Activated T-cell treated with anti-CD3 and anti-CD28 coated beads, Interleukin-2, amount 50 U/mL, for 24 hours (primary cell): Measurements from ENCODE around the gene ENOPH1.
"Not testable (repeated sequence)": the region's sequence is repeated elsewhere in the genome, so short reads cannot be mapped to it uniquely, and the experiment has no call there.

Experiments used
- DNase-seq: peaks from one replicate; pipeline ENCODE4 v3.0.0-alpha.2; 2020
- H3K27ac Mint-ChIP-seq: 2 replicates; pipeline ENCODE4 v1.8.0; 2020; ENCODE audit warnings: mild to moderate bottlenecking, mixed read lengths
- H3K27me3 Mint-ChIP-seq: 2 replicates; pipeline ENCODE4 v1.8.0; 2020; ENCODE audit warnings: mixed read lengths
- H3K36me3 Mint-ChIP-seq: 2 replicates; pipeline ENCODE4 v1.8.0; 2020; ENCODE audit warnings: low read depth, mixed read lengths
- H3K4me1 Mint-ChIP-seq: 2 replicates; pipeline ENCODE4 v1.8.0; 2020; ENCODE audit warnings: low read depth, mixed read lengths
- H3K4me3 Mint-ChIP-seq: 2 replicates; pipeline ENCODE4 v1.8.0; 2020; ENCODE audit warnings: mild to moderate bottlenecking, moderate library complexity, mixed read lengths
- H3K9me3 Mint-ChIP-seq: 2 replicates; pipeline ENCODE4 v1.8.0; 2020; ENCODE audit warnings: mixed read lengths

The ENOPH1 gene

DNA sequence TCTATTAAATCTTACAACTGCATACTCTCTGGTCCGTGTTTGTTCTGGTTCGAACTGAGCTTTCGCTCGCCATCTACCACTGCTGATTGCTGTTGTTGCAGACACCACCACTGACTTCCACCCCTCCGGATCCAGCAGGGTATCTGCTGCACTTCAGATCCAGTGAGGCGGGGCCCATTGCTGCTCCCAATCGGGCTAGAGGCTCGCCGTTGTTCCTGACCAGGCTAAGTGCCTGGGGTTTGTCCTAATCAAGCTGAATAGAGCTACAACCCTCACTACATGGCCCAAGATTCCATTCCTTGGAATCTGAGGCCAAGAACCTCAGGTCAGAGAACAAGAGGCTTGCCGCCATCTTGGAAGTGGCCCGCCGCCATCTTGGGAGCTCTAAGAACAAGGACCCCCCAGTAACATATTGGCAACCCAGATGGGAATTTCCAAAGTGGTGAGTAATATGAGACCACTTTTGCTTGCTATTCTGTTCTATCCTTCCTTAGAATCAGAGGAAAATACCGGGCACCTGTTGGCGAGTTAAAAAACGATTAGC lies 43.3 kb downstream of the ENOPH1 start:
- Mint-ChIP-seq H3K4me1 (no peaks in the 10 kb centered on the region), H3K27me3 (no peaks in the 10 kb centered on the region), H3K36me3 (peaks cover 35% of the 10 kb centered on the region), H3K4me3 (no peak overlapping the region), H3K9me3 (no peaks in the 10 kb centered on the region), H3K27ac (no peak overlapping the region)
- no peak for DNase-seq

DNA sequence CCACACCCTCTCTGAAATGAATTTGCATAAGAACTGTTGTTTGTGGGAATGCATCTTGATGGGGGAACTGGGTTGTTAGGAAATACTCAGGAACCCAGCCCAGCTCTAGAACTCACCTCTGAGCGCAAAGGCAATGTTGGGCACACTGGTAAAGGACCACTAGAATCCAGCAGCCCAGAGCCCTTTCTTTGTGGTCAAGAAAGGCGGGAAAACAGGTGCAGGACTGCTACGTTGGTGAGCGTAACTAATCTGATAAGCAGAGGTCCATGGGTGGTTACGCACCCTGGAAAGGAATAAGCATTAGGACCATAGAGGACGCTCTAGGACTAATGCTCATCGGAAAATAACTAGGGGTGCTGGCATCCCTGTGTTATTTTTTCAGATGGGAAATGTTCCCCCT lies 45.5 kb downstream of the ENOPH1 start:
- H3K27ac Mint-ChIP-seq, H3K4me1 Mint-ChIP-seq, DNase-seq, H3K9me3 Mint-ChIP-seq, H3K27me3 Mint-ChIP-seq, H3K4me3 Mint-ChIP-seq: not testable (repeated sequence)
- H3K36me3 Mint-ChIP-seq = peaks cover 39% of the 10 kb centered on the region

DNA sequence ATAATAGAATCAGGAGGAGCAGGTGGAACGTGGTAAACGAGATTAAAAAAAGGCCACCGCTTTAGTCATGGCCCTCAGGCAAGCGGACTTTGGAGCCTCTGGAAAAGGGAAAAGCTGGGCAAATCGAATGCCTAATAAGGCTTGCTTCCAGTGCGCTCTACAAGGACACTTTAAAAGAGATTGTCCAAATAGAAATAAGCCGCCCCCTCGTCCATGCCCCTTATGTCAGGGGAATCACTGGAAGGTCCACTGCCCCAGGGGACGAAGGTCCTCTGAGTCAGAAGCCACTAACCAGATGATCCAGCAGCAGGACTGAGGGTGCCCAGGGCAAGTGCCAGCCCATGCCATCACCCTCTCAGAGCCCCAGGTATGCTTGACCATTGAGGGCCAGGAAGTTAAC lies 47.1 kb downstream of the ENOPH1 start:
- H3K4me3 Mint-ChIP-seq, DNase-seq, H3K4me1 Mint-ChIP-seq, H3K27me3 Mint-ChIP-seq, H3K9me3 Mint-ChIP-seq, H3K27ac Mint-ChIP-seq: not testable (repeated sequence)
- peaks cover 49% of the 10 kb centered on the region for H3K36me3 Mint-ChIP-seq

DNA sequence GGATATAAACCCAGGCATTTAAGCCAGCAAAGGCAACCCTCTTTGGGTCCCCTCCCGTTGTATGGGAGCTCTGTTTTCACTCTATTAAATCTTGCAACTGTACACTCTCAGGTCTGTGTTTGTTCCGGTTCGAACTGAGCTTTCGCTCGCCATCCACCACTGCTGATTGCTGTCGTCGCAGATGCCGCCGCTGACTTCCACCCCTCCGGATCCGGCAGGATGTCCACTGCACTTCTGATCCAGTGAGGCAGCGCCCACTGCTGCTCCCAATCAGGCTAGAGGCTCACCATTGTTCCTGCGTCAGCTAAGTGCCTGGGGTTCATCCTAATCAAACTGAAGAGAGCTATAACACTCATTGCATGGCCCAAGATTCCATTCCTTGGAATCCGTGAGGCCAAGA lies 49.2 kb downstream of the ENOPH1 start:
- Mint-ChIP-seq H3K27me3 (no peaks in the 10 kb centered on the region), H3K9me3 (no peaks in the 10 kb centered on the region), H3K36me3 (peaks cover 46% of the 10 kb centered on the region), H3K27ac (no peak overlapping the region), H3K4me3 (no peak overlapping the region), H3K4me1 (no peaks in the 10 kb centered on the region)
- no peak for DNase-seq

DNA sequence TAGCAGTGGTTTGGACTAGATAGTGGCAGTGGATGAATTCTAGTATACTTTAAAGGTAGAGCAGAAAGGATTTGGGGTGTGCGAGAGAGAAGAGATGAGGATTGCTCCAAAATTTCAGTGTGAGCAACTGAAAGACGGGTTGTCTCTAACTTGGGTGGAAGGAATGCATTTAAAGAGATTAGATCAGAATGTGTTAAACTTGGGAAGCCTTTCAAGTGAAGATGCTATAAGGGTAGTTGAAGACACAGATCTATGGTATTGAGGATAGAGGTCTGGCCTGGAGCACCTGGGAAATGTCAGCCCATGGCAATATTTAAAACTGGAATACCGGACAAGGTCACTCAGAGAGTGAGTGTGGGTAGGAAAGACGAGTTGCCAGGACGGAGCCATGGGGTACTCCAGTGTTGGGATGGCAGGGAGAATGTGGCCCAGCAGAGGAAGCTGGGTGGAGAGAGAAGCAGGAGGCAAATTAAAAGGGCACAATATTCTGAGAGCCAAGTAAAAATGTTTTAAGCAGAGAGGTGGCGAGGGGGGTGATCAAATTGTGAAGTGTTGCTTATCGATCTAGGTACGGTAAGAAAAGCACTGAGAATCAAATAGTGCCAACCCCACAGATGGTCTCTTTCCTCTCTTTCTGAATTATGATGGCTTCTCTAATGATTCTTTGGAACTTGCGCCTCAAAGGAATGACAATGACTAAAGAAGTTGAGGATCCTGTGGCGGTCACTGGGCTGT lies 50.5 kb downstream of the ENOPH1 start:
- Mint-ChIP-seq H3K36me3 (peaks cover 48% of the 10 kb centered on the region), H3K4me1 (no peaks in the 10 kb centered on the region), H3K27ac (no peak overlapping the region), H3K4me3 (no peak overlapping the region), H3K27me3 (no peaks in the 10 kb centered on the region), H3K9me3 (no peaks in the 10 kb centered on the region)
- no peak for DNase-seq

DNA sequence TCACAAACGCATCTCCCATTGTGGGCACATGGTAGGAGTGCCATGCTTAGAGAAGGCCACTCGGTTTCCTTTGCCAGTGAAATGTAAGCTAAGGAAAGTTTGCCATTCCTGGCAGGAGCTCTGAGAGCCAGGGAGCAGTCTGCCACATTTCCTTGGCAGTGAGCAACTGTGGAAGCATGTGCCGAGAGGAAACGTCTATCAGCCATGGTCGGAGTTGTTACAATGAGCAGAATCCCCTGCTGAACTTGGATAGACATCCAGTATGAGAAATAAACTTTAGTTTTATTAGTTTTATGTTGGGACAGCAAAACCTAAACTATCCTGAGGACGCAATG lies 51.1 kb downstream of the ENOPH1 start:
- H3K4me1 Mint-ChIP-seq = no peaks in the 10 kb centered on the region
- H3K36me3 Mint-ChIP-seq = peaks cover 48% of the 10 kb centered on the region
- H3K27me3 Mint-ChIP-seq = no peaks in the 10 kb centered on the region
- no peak overlapping the region for H3K4me3 Mint-ChIP-seq
- no peaks in the 10 kb centered on the region for H3K9me3 Mint-ChIP-seq
- H3K27ac Mint-ChIP-seq = no peak overlapping the region
- no peak for DNase-seq

DNA sequence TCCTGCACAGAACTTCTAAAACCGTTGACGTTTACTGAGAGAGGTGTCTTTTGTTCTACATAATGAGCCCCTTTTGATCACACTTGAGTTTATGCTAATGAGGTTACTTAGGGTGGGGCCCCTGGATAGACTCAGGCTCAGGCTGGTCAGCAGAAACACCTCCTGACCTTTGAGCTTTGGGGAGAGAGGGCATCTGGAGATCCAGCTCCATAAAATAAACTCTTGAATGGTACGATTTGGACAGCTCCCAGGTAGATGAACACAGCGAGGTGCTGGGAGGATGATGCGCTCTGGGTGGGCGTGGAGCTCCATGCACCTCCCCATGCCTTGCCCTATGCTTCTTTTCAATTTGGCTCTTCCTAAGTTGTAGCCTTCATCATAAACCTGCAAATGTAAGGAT lies 52.0 kb downstream of the ENOPH1 start:
- Mint-ChIP-seq H3K4me3 (no peak overlapping the region), H3K36me3 (peaks cover 48% of the 10 kb centered on the region), H3K27me3 (no peaks in the 10 kb centered on the region), H3K27ac (no peak overlapping the region), H3K9me3 (no peaks in the 10 kb centered on the region), H3K4me1 (no peaks in the 10 kb centered on the region)
- no peak for DNase-seq

DNA sequence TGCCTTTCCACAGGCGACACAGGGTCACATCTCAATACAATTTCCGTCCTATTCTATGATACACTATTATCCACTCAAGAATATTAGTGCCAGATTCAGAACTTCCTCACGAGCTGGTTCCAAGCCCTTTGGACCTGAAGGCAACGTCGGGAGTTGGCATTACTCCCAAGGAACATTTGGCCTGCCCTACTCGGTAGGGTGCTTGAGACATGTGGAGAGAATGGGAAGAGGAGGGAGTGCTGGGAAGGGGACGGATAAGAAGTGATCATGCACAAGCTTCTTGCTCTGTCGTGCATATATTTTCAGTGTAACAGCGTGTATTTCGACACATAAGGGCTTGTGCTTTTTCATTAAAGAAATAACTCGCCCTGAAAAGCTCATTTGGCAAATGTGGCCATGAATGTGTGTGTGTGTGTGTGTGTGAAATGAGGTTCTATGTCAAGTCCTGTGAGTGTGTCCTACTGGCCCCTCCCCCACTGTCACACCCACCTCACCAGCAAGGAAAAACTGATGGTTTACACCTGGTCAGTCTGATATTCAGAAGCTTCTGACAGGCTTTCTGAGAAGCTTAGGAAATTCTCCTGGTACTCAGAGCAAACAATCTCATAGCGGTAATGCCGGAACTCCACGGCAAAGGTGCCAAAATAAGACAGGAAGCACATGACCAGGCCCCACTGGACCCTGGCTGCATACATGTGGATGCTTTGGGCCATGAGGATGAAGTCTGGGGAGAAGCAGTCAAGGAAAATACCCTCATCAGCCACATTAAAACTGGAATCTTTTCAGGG lies 54.8 kb downstream of the ENOPH1 start:
- Mint-ChIP-seq H3K36me3 (peaks cover 43% of the 10 kb centered on the region), H3K27ac (no peak overlapping the region), H3K9me3 (no peaks in the 10 kb centered on the region), H3K4me1 (no peaks in the 10 kb centered on the region), H3K4me3 (no peak overlapping the region), H3K27me3 (no peaks in the 10 kb centered on the region)
- DNase-seq = no peak

DNA sequence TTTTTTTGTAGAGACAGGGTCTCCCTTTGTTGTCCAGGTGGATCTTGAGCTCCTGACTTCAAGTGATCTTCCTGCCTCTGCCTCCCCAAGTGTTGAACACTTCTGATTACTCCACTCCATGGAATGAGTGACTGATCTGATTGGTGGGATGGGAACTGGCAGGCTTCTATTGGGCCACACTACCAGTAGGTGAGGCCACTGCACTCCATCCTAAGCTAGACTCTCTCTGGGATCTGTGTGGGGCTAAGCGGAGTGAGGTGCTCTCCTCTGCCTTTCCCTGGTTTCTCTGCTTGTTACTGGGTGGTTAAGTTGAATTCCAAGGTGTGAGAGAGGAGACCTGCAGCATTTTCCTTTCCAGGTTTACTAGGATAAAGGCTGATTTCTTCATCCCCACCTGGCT lies 58.7 kb downstream of the ENOPH1 start:
- H3K9me3 Mint-ChIP-seq = no peaks in the 10 kb centered on the region
- H3K4me1 Mint-ChIP-seq = no peaks in the 10 kb centered on the region
- DNase-seq = no peak
- peaks cover 19% of the 10 kb centered on the region for H3K36me3 Mint-ChIP-seq
- H3K27me3 Mint-ChIP-seq = no peaks in the 10 kb centered on the region
- H3K27ac Mint-ChIP-seq = no peak overlapping the region
- no peak overlapping the region for H3K4me3 Mint-ChIP-seq

DNA sequence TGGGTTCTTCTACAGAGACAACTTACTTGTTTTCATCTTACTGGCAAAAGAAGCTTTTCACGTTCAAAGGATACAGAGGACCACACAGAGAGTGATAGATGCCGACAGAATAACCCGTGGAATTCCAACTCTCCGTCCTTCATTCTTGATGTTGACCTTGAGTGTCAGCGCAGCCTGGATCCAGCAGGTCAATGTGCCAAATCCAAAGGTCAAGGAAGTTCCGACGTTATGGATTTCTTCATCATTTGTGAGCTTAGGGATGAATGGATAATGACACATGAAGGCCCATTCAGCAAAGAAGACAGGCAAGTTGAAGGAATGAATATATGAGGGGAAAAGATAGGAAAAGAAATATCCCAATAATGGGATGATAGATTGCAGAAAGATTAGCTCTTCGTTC lies 59.6 kb downstream of the ENOPH1 start:
- DNase-seq = no peak
- Mint-ChIP-seq H3K27ac (no peak overlapping the region), H3K4me1 (no peaks in the 10 kb centered on the region), H3K27me3 (no peaks in the 10 kb centered on the region), H3K36me3 (peaks cover 12% of the 10 kb centered on the region), H3K4me3 (no peak overlapping the region), H3K9me3 (no peaks in the 10 kb centered on the region)

DNA sequence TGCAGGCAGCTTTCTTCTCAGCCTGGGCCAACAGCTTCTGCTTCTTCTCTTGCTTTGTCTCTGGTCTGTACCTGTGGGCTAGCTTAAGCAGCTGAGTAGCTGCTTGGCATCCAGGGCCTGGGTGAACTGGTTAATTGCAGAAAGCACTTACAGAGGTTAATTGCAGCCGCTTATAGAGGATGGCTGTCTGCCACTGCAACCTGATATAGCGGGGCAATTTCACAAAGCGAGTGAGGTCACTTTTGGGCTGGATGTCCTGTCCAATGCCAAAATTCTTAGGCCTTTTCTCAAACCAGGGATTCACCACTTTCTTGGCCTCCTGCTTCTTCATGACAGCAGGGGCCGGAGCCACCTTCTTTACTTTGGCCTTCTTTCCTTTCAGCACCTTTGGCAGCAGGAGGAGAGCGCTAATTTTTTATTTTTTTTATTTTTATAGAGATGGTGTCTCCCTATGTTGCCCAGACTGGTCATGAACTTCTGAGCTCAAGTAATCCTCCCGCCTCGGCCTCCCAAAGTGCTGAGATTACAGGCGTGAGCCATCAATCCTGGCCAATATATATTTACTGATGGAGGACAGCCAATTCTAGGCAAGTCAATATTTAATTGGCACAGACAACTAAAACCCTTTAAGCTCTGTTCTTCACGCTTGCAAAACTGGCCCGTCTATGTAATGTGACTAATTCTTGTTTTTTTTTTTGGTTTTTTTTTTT lies 61.0 kb downstream of the ENOPH1 start:
- Mint-ChIP-seq H3K4me1 (no peaks in the 10 kb centered on the region), H3K4me3 (no peak overlapping the region), H3K36me3 (peaks cover 12% of the 10 kb centered on the region), H3K27me3 (no peaks in the 10 kb centered on the region), H3K27ac (no peak overlapping the region), H3K9me3 (no peaks in the 10 kb centered on the region)
- no peak for DNase-seq

DNA sequence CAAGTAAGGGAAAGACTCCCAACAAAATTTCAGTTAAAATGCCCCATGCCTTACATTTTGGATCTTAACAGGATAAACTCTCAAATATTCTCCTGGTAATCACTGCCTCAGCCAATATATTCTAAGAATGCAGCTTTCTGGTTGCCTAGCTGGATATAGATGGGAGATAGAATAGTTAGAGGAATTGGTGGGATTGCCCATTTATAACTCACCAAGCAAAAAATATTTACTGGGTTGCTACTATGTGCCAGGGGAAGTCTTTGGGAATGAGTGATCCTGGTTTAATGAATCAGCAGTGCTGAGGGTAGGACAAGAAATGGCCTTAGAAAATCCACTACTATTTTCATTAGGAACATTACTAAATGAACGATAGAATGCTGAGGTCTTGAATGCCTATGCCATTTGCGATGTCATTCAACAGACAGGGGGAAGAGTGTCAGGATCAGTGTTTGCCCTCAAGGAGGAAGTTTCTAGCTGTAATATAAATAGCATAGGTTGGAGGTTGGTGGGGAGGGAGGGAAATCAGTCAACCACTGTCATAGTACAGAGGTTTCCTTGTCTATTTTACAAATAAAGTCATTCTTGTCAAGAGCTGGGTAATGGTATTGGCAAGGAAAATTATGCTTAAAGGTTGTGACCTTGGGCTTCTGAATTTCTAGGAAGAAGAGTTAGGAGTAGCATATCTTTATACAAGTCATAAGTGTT lies 63.5 kb downstream of the ENOPH1 start:
- no peaks in the 10 kb centered on the region for H3K27me3 Mint-ChIP-seq
- no peaks in the 10 kb centered on the region for H3K9me3 Mint-ChIP-seq
- H3K36me3 Mint-ChIP-seq = peaks cover 9% of the 10 kb centered on the region
- no peak overlapping the region for H3K4me3 Mint-ChIP-seq
- DNase-seq = no peak
- H3K27ac Mint-ChIP-seq = no peak overlapping the region
- H3K4me1 Mint-ChIP-seq = no peaks in the 10 kb centered on the region

DNA sequence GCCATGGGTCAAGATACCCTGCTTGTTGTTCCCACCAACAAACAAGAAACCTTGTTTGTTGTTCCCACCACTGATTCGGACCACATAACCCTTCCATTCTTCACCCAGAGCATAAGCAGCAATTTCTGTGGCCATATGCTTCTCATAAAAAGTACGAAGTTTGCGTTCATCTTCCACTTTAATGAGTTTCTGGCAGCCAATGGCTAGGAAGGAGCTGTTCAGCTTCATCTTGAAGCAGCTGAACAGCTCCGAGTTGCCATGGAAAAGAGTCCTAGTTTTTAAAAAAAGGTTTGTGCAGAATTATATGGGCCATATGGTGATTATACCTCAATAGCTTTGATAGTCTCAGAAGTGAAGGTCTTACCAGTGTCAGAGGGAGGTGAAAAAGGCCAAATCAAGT lies 65.3 kb downstream of the ENOPH1 start:
- Mint-ChIP-seq H3K27me3 (no peaks in the 10 kb centered on the region), H3K36me3 (peaks cover 5% of the 10 kb centered on the region), H3K4me1 (no peaks in the 10 kb centered on the region), H3K27ac (no peak overlapping the region), H3K9me3 (no peaks in the 10 kb centered on the region), H3K4me3 (no peak overlapping the region)
- DNase-seq = no peak

DNA sequence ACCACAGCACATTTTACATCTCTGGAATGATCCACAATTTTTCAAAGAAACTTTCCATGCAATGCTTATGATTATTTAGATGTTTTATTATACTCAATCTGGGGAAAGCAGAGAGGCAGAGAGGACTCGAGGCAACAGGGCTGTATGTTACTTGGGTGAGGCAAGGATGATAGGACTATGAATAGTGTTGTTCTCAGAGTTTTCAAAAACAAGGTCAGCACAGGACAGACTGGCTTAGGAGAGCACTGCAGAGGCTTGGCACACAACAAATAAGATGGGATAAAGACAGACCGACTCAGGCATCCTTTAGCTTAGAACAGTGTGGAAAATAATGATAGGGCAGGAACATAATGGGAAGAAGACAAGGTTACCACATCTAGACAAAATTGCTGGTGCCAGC lies 66.0 kb downstream of the ENOPH1 start:
- no peak for DNase-seq
- Mint-ChIP-seq H3K27me3 (no peaks in the 10 kb centered on the region), H3K4me1 (no peaks in the 10 kb centered on the region), H3K9me3 (no peaks in the 10 kb centered on the region), H3K27ac (no peak overlapping the region), H3K36me3 (peaks cover 5% of the 10 kb centered on the region), H3K4me3 (no peak overlapping the region)
